PC-9 (cell line): ENCODE measurements around the gene METTL2B. TPM values are rescaled to one million over a fixed set of nuclear protein-coding genes. Genes with fewer than 3 reads are reported as not detected.

Experiments
- BruUV-seq: library from RNA; stranded (reverse); fragments of 400-500 nt; replicated peaks from 2 replicates; lab custom pipeline; 2021; lab: Mats Ljungman, UMichigan
- CTCF ChIA-PET: fragments of 300-600 bp; sonication (Branson Sonifier 250); formaldehyde crosslinking; loops from one replicate; lab custom pipeline; 2022; ENCODE audit warnings: antibody characterized with exemption; lab: Charles Lee
- POLR2A ChIA-PET: fragments of 300-600 bp; sonication (Branson Sonifier 250); formaldehyde crosslinking; loops from one replicate; lab custom pipeline; 2022; ENCODE audit warnings: antibody characterized with exemption; ENCODE audit not compliant: unreplicated experiment; lab: Charles Lee
- DNase-seq, 2 experiments: peaks; one replicate each; pipeline versions ENCODE4 v3.0.0 to v3.0.0-alpha.2; 2015 to 2022; ENCODE audit warnings: mixed read lengths in 1 of 2
- H2AFZ ChIP-seq: fragments of 200-600 bp; sonication (generic); 2 replicates; pipeline ENCODE4 v1.8.1; 2017; ENCODE audit warnings: antibody characterized with exemption
- H3F3A ChIP-seq: fragments of 200-600 bp; sonication (generic); 2 replicates; pipeline ENCODE4 v1.8.1; 2017; ENCODE audit warnings: antibody characterized with exemption, mild to moderate bottlenecking, low read depth; ENCODE audit not compliant: insufficient read depth
- H3K27ac ChIP-seq: fragments of 200-600 bp; sonication (generic); 2 replicates; pipeline ENCODE4 v1.6.1; 2016; ENCODE audit warnings: mixed run types
- H3K27me3 ChIP-seq: fragments of 200-600 bp; sonication (generic); 2 replicates; pipeline ENCODE4 v1.6.1; 2016; ENCODE audit warnings: low read depth, mixed run types; ENCODE audit not compliant: insufficient read depth
- H3K36me3 ChIP-seq: fragments of 200-600 bp; sonication (generic); 2 replicates; pipeline ENCODE4 v1.6.1; 2016; ENCODE audit warnings: low read depth, mixed run types
- H3K4me1 ChIP-seq: fragments of 200-600 bp; sonication (generic); replicated peaks from 2 replicates; pipeline ENCODE4 v1.6.1; 2016; ENCODE audit warnings: mixed run types; ENCODE audit not compliant: insufficient read depth
- H3K4me2 ChIP-seq: fragments of 200-600 bp; sonication (generic); 2 replicates; pipeline ENCODE4 v1.6.1; 2017; ENCODE audit warnings: mixed run types
- H3K4me3 ChIP-seq: fragments of 200-600 bp; sonication (generic); 2 replicates; pipeline ENCODE4 v1.6.1; 2016; ENCODE audit warnings: mixed run types
- H3K79me2 ChIP-seq: fragments of 200-600 bp; sonication (generic); 2 replicates; pipeline ENCODE4 v1.6.1; 2017; ENCODE audit warnings: low read depth, mixed run types
- H3K9me2 ChIP-seq: fragments of 200-600 bp; sonication (generic); 2 replicates; pipeline ENCODE4 v1.8.1; 2017; ENCODE audit warnings: mild to moderate bottlenecking; ENCODE audit not compliant: insufficient read depth
- H3K9me3 ChIP-seq: fragments of 200-600 bp; sonication (generic); 2 replicates; pipeline ENCODE4 v1.8.1; 2016; ENCODE audit warnings: low read depth; ENCODE audit not compliant: insufficient read depth
- H4K20me1 ChIP-seq: fragments of 200-600 bp; sonication (generic); 2 replicates; pipeline ENCODE4 v1.8.1; 2017; ENCODE audit not compliant: insufficient read depth
- EZH2 ChIP-seq: fragments of 200-600 bp; sonication (generic); IDR thresholded peaks from 2 replicates; pipeline ENCODE4 v1.8.0; 2017; ENCODE audit warnings: antibody characterized with exemption, low read depth
- intact Hi-C: fragments of 100-400 bp; cut with micrococcal nuclease; formaldehyde crosslinking; loops from one replicate; pipeline ENCODE4 v1.10.0; 2022; ENCODE audit not compliant: unreplicated experiment
- total RNA-seq: library from RNA; stranded (reverse); gene quantifications from 2 replicates; pipeline ENCODE4 v1.2.3, GENCODE V29; 2021
- TF ChIP-seq, protein P1 (sequence below): fragments of 200-600 bp; sonication (generic); conservative IDR thresholded peaks from 2 replicates; pipeline ENCODE4 v1.6.1; 2017; ENCODE audit warnings: mixed run types, antibody characterized with exemption, mild to moderate bottlenecking, moderate library complexity

METTL2B gene
- total RNA-seq, 1 experiment from 2014 or later, result 41.9 TPM

GRCh38 chr7:128434413-128435326 is 41.9 kb upstream of the METTL2B start:
- TF ChIP-seq EZH2, result no peak
- TF ChIP-seq, protein P1, sequence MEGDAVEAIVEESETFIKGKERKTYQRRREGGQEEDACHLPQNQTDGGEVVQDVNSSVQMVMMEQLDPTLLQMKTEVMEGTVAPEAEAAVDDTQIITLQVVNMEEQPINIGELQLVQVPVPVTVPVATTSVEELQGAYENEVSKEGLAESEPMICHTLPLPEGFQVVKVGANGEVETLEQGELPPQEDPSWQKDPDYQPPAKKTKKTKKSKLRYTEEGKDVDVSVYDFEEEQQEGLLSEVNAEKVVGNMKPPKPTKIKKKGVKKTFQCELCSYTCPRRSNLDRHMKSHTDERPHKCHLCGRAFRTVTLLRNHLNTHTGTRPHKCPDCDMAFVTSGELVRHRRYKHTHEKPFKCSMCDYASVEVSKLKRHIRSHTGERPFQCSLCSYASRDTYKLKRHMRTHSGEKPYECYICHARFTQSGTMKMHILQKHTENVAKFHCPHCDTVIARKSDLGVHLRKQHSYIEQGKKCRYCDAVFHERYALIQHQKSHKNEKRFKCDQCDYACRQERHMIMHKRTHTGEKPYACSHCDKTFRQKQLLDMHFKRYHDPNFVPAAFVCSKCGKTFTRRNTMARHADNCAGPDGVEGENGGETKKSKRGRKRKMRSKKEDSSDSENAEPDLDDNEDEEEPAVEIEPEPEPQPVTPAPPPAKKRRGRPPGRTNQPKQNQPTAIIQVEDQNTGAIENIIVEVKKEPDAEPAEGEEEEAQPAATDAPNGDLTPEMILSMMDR, result no peak
- Histone ChIP-seq H2AFZ (peak overlapping the region; percentile 39; the same call in 1 of the 2 replicates), H3K4me2 (peak overlapping the region; percentile 50), H3K27me3 (no peaks in the 10 kb centered on the region), H3K4me1 (peaks cover 69% of the 10 kb centered on the region), H4K20me1 (no peaks in the 10 kb centered on the region), H3K79me2 (no peaks in the 10 kb centered on the region), H3F3A (peaks cover 34% of the 10 kb centered on the region), H3K36me3 (no peaks in the 10 kb centered on the region), H3K9me3 (no peaks in the 10 kb centered on the region), H3K27ac (peak overlapping the region; percentile 64), H3K9me2 (no peaks in the 10 kb centered on the region), H3K4me3 (no peak overlapping the region)
- DNase-seq, result peak in 1 of 2 experiments; percentile 70
- POLR2A ChIA-PET, result interaction anchor here (0.5 kb wide), 1 partner anchor 18 kb away, joined by 4 read pairs; no protein-coding TSS in a partner anchor
- intact Hi-C loops, result no loop called here
- BruUV-seq, result no TSS peak
- CTCF ChIA-PET, result interaction anchor here (0.5 to 1.0 kb wide), 5 partner anchors 9 to 916 kb away, joined by 3 to 20 read pairs (median 8); no protein-coding TSS in a partner anchor

DNA sequence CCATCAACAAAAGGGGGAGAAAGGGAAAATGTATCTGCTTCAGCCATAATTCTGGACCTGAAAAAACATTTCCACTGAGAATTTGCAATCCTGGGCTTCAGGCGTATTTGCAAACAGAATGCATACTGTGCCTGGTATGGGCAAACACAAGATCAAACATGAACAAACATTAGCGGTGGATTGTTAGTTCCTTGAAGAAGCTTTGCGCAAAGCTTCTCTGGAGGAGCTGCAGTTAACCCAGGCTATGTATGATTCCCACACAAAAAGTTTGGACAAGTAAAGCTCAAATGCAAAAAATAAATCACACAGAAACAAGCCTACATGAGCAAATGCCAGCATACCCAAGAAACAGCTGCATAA is 41.2 kb upstream of the METTL2B start:
- ChIA-PET CTCF (interaction anchor here (0.6 to 1.0 kb wide), 3 partner anchors 10 to 915 kb away, joined by 3 to 20 read pairs (median 8); no protein-coding TSS in a partner anchor), POLR2A (interaction anchor here (0.5 kb wide), 1 partner anchor 18 kb away, joined by 4 read pairs; no protein-coding TSS in a partner anchor)
- Histone ChIP-seq H3K4me2 (peak overlapping the region; percentile 50), H3K9me3 (no peaks in the 10 kb centered on the region), H3K79me2 (no peaks in the 10 kb centered on the region), H3K27ac (peak overlapping the region; percentile 64), H3F3A (peaks cover 34% of the 10 kb centered on the region), H3K36me3 (no peaks in the 10 kb centered on the region), H3K9me2 (no peaks in the 10 kb centered on the region), H3K27me3 (no peaks in the 10 kb centered on the region), H3K4me1 (peaks cover 63% of the 10 kb centered on the region), H4K20me1 (no peaks in the 10 kb centered on the region), H3K4me3 (no peak overlapping the region), H2AFZ (peak overlapping the region; percentile 39; the same call in 1 of the 2 replicates)
- TF ChIP-seq, protein P1, result no peak
- TF ChIP-seq EZH2, result no peak
- no TSS peak for BruUV-seq
- intact Hi-C loops, result no loop called here
- DNase-seq, result peak in 1 of 2 experiments; percentile 89

- CTCF ChIA-PET, result interaction anchor here (1.5 kb wide), 1 partner anchor 24 kb away, joined by 3 read pairs; no protein-coding TSS in a partner anchor
- intact Hi-C loops, result no loop called here
These were observed 38.9 kb upstream of the METTL2B start for GRCh38 chr7:128437426-128438332.

More at GRCh38 chr7:128437426-128438332, 38.9 kb upstream of the METTL2B start:
- no peaks in the 10 kb centered on the region for H3K79me2 ChIP-seq
- no peaks in the 10 kb centered on the region for H3K36me3 ChIP-seq
- H3K27ac ChIP-seq, result no peak overlapping the region
- H3K4me3 ChIP-seq, result no peak overlapping the region
- H4K20me1 ChIP-seq, result no peaks in the 10 kb centered on the region
- TF ChIP-seq EZH2, result no peak
- TF ChIP-seq, protein P1, result no peak
- no TSS peak for BruUV-seq
- H3K27me3 ChIP-seq, result no peaks in the 10 kb centered on the region
- no peaks in the 10 kb centered on the region for H3K9me2 ChIP-seq
- DNase-seq, result no peak
- H2AFZ ChIP-seq, result no peak overlapping the region
- H3K4me1 ChIP-seq, result peaks cover 39% of the 10 kb centered on the region
- H3K9me3 ChIP-seq, result no peaks in the 10 kb centered on the region
- H3F3A ChIP-seq, result peaks cover 25% of the 10 kb centered on the region
- H3K4me2 ChIP-seq, result no peak overlapping the region
- POLR2A ChIA-PET, result no interaction called here
